Measurements from ENCODE around the gene HEXD.

DNA sequence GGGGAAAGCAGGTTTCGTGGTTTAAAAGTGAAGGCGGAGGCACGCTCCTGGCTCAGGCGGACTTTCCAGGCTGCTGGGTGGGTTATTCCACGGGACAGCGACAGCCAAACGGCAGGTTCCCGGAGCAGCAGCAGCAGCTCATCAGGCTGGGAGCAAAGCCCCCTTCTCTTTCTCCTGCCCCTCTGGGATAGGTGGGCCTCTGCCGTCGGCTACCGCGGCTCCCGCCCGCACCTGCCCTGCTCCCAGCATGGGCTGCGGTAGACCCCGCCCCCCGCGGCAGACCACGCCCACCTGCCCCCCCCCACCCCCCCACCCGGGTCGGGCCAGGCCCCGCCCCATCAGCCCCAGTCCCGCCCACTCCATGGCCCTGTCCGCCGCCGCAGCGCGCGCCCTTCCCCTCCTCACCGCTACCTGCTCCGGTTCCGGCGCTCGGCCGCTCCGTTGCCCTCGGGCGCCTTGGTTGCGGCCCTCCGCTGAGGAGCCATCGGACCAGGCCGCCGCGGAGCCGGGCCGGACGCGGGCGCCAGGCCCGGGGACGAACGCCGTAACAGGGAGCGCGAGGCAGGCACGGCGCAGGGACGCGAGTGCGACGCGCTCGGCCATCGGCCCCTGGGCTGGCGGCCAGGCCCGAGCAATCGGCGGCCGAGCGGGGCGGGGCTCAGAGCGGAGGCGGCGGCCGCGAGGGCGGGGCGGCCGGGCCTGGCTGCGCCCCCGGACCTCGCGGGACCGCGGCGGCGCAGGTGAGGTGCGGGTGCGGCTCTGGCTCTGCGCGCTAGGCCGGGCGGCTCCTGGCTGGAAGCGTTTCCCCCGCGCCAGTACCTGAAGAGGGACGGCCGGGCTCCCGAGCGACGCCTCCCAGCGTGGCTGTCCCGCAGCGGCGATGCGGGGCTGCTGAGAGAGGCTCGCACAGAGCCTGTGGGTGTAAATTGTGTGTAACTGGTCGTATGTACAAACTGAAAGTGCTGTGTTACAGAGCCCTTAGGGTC, at the start of gene HEXD, which contains the start of gene OGFOD3:
- TF ChIP-seq EZH2phosphoT487 (IDR thresholded peaks at IDR 0.05; ENCODE audit: insufficient read depth, low read depth): no peak
- no peak for TF ChIP-seq EZH2 (IDR thresholded peaks at IDR 0.05; ENCODE audit: insufficient read depth, poor library complexity, severe bottlenecking)
